Fibroblast of villous mesenchyme (primary cell): ENCODE data around the gene AUTS2. TPM values are rescaled to one million over a fixed set of nuclear protein-coding genes. Genes with fewer than 3 reads are reported as not detected.

Experiments
- DNase-seq: peaks from one replicate; pipeline ENCODE4 v3.0.0-alpha.2; 2010; ENCODE audit warnings: low read depth
- H3K4me3 ChIP-seq: 2 replicates; pipeline ENCODE4 v1.5.1; 2011; ENCODE audit warnings: low read depth, mild to moderate bottlenecking, low read length
- total RNA-seq: library from RNA; depleted of rRNA; stranded (reverse); fragments of >200 nt; gene quantifications from 2 replicates; pipeline ENCODE4 v1.2.3, GENCODE V29; 2012
- TF ChIP-seq, protein P1 (sequence below): IDR thresholded peaks from 2 replicates; pipeline ENCODE4 v1.5.1; 2012; ENCODE audit warnings: low read depth, mild to moderate bottlenecking, low read length; ENCODE audit not compliant: insufficient read depth

AUTS2 gene
- total RNA-seq, 1 donor: 3.9 TPM

DNA sequence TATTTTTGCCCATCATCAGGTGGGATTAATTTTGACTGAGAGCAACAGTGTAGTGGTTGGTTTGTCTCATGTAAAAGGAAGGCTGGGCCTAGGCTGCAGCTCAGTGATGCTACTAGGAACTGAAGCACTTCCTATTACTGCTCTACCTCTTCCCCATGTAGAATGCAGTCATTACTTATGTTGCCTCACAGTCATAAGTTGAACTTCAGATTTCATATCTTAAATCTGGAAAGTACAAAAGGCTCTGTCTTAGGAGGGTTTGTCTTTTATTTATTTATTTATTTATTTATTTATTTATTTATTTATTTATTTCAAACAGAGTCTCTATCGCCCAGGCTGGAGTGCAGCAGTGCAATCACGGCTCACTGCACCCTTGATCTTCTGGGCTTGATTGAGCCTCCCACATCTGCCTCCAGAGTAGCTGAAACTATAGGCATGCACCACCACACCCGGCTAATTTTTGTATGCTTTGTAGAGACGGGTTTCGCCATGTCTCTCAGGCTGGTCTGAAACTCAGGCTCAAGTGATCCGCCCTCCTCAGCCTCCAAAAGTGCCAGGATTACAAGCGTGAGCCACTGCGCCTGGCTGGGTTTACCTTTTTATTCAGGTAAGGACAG lies 812.0 kb downstream of the AUTS2 start:
- no peak for DNase-seq
- H3K4me3 ChIP-seq: no peak overlapping the region
- TF ChIP-seq, protein P1, sequence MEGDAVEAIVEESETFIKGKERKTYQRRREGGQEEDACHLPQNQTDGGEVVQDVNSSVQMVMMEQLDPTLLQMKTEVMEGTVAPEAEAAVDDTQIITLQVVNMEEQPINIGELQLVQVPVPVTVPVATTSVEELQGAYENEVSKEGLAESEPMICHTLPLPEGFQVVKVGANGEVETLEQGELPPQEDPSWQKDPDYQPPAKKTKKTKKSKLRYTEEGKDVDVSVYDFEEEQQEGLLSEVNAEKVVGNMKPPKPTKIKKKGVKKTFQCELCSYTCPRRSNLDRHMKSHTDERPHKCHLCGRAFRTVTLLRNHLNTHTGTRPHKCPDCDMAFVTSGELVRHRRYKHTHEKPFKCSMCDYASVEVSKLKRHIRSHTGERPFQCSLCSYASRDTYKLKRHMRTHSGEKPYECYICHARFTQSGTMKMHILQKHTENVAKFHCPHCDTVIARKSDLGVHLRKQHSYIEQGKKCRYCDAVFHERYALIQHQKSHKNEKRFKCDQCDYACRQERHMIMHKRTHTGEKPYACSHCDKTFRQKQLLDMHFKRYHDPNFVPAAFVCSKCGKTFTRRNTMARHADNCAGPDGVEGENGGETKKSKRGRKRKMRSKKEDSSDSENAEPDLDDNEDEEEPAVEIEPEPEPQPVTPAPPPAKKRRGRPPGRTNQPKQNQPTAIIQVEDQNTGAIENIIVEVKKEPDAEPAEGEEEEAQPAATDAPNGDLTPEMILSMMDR: no peak

DNA sequence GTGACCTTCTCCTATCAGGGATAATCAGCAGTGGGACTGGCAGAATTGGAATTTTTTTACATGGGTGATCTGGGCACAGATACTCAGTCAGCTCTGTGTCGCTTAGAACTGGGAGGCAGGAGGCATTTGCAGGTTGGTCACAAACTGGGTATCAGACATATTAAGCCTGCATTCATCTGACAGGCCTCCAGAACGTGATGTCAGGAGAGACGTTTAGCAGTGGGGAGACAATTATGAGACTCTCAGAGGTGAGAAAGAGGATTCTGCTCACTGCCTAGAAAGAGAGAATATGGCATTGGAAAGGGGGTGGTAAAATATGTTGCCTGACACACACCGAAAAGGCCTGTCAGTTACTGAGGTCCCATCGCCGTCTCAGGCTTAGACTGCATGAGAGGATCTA lies 816.1 kb downstream of the AUTS2 start:
- no peak for DNase-seq
- H3K4me3 ChIP-seq: no peak overlapping the region
- TF ChIP-seq, protein P1: no peak

DNA sequence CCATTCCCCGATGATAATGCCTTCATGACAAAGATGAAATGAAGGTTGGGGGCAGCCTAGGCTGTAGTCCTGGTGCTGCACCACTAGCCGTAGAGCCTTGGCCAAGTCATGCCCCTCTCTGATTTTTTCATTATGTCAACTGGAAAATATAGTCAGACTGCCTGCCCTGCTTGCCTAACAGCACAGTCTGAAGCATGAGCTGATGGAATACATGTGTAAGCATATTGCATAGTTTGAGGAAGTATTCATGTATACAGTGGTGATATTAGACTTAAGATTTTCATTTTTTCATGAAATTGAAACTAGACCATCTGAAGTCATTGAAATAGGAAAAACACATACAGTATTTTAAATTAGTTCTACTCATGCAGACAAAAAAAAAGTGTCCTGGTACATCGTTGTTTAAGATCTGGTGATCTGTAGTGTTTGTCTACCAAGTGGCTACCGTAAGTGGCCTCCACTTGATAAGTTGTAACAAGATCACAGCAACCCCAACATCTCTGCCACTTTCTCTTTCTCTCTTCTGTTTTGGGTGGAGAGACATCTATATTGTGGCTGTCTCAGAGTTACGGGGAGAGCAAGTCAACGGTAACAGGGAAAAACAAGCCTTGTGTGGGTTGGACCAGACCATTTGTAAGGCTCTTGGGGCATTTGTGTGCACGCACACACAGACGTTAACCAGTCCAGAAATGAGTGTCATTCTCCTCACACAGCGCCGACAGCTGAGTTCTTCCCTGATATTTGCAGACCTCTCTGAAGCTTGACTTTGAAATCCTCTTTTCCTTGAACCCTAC lies 817.1 kb downstream of the AUTS2 start:
- TF ChIP-seq, protein P1: no peak
- no peak overlapping the region for H3K4me3 ChIP-seq
- no peak for DNase-seq

DNA sequence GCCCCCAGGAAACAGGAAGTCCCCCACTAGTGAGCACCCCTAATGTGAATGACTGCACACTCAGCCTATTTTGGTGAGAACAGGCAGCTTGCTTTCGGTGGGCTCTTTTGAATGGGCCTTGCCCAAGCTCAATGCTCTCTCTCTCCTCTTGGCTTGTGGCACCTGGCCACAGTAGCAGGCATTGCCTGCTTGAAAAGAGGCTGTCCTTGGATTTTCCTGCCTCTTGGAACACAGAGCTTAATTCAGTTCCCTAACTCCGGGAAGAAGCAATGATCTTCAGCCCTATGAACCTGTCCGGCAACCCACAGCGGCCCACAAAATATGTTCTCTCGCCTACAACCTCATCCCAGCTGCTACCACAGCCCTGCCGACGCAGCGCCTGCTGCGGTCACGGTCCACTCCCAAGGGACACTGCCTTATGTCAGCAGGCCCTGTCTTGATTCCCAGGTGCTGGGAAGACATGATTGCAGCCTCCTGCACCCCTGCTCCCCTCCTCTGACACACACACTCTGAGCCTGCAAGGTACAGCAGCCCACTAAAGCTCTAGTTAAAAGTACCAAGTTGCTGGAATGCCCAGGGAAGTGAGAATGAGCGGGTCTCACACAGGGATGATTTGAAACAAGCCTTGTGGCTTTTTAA lies 818.2 kb downstream of the AUTS2 start:
- TF ChIP-seq, protein P1: no peak

DNA sequence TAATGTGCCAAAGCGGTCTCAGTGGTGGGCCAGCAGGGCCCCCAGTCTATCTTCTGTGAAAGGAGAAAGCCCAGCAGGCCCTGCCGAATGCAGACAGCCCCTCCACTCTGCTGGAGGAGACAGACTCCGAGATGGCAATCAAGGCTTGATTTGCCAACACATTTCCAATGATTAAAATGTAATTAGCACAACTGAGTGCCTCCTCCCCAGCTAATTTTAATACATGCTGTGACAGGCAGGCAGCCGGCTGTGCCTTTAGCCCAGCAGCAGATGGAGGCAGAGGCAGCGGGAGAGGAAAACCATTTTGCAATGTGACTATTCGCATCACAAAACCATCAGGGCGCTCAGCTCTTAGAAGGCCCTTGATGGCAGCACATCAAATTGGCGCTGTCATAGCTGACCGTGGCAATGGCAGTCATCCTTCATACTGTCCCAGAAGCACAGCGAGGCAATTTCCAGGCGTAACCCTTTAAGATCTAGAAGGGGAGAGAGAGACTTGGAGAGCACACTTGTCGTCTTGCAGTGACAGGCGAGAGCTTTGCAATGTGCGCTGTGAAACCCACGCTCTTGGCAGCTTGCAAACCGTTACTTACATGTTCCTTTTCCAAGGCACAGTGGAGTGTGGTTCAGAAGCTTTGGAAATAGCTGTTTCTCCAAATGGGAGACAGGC lies 818.8 kb downstream of the AUTS2 start:
- H3K4me3 ChIP-seq: no peak overlapping the region
- TF ChIP-seq, protein P1: no peak
- no peak for DNase-seq

More for the DNA sequence above, 818.2 kb downstream of the AUTS2 start:
- no peak for DNase-seq
- H3K4me3 ChIP-seq: no peak overlapping the region

DNA sequence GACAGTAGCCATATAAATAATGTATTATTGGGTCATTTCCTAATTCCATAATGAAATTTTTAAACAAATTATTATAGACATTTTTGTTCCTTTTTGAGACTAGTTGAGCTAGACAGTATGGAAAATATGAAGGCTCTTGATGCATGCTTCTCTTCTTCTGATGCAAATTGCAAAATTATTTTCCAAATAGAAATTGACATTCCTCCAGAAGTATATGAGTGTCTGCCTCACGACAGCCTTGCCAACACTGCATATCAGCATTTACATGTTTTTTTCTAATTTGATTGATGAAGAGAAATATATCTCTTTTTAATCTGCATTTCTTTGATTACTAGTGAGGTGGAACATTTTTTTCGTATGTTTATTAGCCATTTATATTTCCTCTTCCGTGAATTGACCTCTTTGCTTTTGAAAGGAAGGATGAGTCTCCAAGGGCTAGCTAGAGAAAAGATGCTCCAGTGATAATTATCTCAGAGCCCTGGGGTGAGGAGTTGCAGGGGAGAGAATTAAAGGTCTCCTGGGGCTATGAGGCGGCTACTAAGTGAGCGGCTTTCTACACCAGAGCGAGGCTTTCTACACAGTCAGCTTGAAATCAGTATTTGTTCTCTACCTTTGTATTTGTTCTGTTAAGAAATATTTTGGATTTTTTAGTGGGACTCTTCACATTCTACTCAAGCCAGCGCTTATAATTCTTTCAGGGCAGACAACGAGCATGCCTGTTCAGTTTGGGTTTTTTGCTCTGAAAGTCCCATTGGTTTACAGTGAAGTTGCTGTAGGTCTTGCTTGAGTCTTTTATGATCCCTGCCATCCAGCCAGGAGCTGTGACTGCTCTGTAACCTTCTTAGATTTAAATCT lies 821.5 kb downstream of the AUTS2 start:
- H3K4me3 ChIP-seq: no peak overlapping the region
- TF ChIP-seq, protein P1: no peak
- no peak for DNase-seq
